Measurements from ENCODE around the gene LONRF3. TPM values are rescaled to one million over a fixed set of nuclear protein-coding genes. Genes with fewer than 3 reads are reported as not detected.

The LONRF3 gene
- total RNA-seq, 1 donor from 2014 or later, result 1.8 TPM

GRCh38 chrX:119036107-119037029 is 62.0 kb downstream of the LONRF3 start:
- no peak for DNase-seq (ENCODE audit: low read depth)

- no peak for DNase-seq (ENCODE audit: low read depth)
Observed at GRCh38 chrX:119040432-119040831, 66.0 kb downstream of the LONRF3 start.

- peak; percentile 55 for DNase-seq (ENCODE audit: low read depth)
Observed at GRCh38 chrX:119041175-119041574, 66.8 kb downstream of the LONRF3 start.

- DNase-seq (ENCODE audit: low read depth), result no peak
Observed at GRCh38 chrX:119042040-119042439, 67.6 kb downstream of the LONRF3 start.

GRCh38 chrX:119042996-119043395 is 68.6 kb downstream of the LONRF3 start:
- no peak for DNase-seq (ENCODE audit: low read depth)

GRCh38 chrX:119045884-119046283 is 71.5 kb downstream of the LONRF3 start:
- DNase-seq (ENCODE audit: low read depth), result no peak

GRCh38 chrX:119055687-119056086 is 81.3 kb downstream of the LONRF3 start:
- DNase-seq (ENCODE audit: low read depth), result no peak

- no peak for DNase-seq (ENCODE audit: low read depth)
Observed at GRCh38 chrX:119062750-119063374, 88.4 kb downstream of the LONRF3 start.

- DNase-seq (ENCODE audit: low read depth), result no peak
Observed at GRCh38 chrX:119063428-119063827, 89.0 kb downstream of the LONRF3 start.

- DNase-seq (ENCODE audit: low read depth), result peak; percentile 40
Observed at GRCh38 chrX:119067023-119067739, 92.8 kb downstream of the LONRF3 start.

Other genes with a start within 250 kb of the LONRF3 start
- 45.3 and 49.7 TPM in 2 replicates for gene IL13RA1, start 247.0 kb upstream of the LONRF3 start, total RNA-seq
- not detected in 2 replicates for gene ZCCHC12, start 150.8 kb upstream of the LONRF3 start, total RNA-seq
- not detected in 2 replicates for gene CT47C1, start 98.4 kb downstream of the LONRF3 start, total RNA-seq
- not detected in 2 replicates for gene KIAA1210, start 153.2 kb downstream of the LONRF3 start, total RNA-seq

Measured in myocyte (in vitro differentiated cells).